ENCODE results near the gene JADE1. TPM values are rescaled to one million over a fixed set of nuclear protein-coding genes. Genes with fewer than 3 reads are reported as not detected.

The JADE1 gene
- total and polyA plus RNA-seq, 12 donors, result 18.4 to 66.7 (median 37.7) TPM

DNA sequence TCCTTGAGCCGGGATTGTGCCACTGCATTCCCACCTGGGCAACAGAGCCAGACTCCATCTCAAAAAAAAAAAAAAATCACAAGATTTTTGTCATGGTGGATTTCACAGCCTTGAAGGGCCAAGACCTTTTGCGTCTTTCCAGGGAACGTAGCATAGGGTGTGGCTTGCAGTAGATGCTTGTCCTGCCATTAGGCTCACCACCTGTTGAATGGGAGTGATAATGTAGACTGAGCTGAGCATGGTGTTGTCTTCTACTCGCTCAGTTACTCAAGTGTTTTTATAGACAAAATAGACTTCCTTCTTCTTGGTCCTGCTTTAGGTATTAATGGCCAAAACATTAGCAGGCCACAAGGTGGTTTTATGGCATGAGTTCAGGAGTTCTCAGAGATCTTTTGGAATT, 40.8 kb downstream of the JADE1 start:
- no peaks in the 10 kb centered on the region for H3K9me3 ChIP-seq (replicated peaks in 1 of 3)
- peaks cover 21 to 32% of the 10 kb centered on the region in 2 donors for H3K4me1 ChIP-seq (replicated peaks in 1 of 2)
- no peak for TF ChIP-seq POLR2A (IDR thresholded peaks at IDR 0.05)
- TF ChIP-seq, protein P1, sequence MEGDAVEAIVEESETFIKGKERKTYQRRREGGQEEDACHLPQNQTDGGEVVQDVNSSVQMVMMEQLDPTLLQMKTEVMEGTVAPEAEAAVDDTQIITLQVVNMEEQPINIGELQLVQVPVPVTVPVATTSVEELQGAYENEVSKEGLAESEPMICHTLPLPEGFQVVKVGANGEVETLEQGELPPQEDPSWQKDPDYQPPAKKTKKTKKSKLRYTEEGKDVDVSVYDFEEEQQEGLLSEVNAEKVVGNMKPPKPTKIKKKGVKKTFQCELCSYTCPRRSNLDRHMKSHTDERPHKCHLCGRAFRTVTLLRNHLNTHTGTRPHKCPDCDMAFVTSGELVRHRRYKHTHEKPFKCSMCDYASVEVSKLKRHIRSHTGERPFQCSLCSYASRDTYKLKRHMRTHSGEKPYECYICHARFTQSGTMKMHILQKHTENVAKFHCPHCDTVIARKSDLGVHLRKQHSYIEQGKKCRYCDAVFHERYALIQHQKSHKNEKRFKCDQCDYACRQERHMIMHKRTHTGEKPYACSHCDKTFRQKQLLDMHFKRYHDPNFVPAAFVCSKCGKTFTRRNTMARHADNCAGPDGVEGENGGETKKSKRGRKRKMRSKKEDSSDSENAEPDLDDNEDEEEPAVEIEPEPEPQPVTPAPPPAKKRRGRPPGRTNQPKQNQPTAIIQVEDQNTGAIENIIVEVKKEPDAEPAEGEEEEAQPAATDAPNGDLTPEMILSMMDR (IDR thresholded peaks at IDR 0.05), result no peak
- WGBS, 4 donors, result 91 to 99% (median 95%) methylated on average over 4 of the region's 4 CpGs
- DNase-seq, result no peak
- no peaks in the 10 kb centered on the region for H3K27me3 ChIP-seq
- intact Hi-C loops (cut with DNase I), result no loop called here
- H3K4me3 ChIP-seq, result no peak overlapping the region
- peaks cover 0 to 78% of the 10 kb centered on the region in 2 donors for H3K36me3 ChIP-seq (replicated peaks in 1 of 2)
- H3K27ac ChIP-seq, result no peak overlapping the region

DNA sequence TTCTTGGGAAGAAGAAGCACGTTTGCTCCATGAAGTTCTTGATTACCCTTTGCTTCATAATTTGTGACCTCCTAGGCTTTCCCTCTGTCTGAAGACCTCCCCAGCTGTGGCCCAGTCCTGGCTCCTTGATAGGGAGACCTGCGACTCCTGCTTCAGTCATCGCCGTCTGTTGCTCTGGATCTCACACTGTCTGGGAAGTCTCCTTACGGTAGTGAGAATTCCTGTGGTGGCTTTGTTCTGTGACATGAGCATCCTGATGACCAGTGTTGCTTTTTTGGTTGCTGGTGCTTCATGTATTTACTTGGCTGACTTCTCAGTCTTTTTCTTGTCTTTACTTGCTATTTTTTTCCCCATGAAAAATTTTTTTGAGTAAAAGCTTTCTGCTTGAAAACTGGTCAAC, 44.2 kb downstream of the JADE1 start:
- intact Hi-C loops (cut with DNase I), result no loop called here
- TF ChIP-seq POLR2A (IDR thresholded peaks at IDR 0.05), result no peak
- TF ChIP-seq, protein P1 (IDR thresholded peaks at IDR 0.05), result no peak
- Histone ChIP-seq H3K27me3 (no peaks in the 10 kb centered on the region), H3K27ac (peak overlapping the region in 1 of 5 donors; percentile 40), H3K4me1 (replicated peaks in 1 of 2) (peaks cover 0 to 1% of the 10 kb centered on the region in 2 donors), H3K36me3 (replicated peaks in 1 of 2) (peaks cover 0 to 91% of the 10 kb centered on the region in 2 donors), H3K9me3 (replicated peaks in 1 of 3) (no peaks in the 10 kb centered on the region), H3K4me3 (no peak overlapping the region)
- WGBS, 4 donors, result 85 to 89% (median 87%) methylated on average over 5 of the region's 5 CpGs
- no peak for DNase-seq

DNA sequence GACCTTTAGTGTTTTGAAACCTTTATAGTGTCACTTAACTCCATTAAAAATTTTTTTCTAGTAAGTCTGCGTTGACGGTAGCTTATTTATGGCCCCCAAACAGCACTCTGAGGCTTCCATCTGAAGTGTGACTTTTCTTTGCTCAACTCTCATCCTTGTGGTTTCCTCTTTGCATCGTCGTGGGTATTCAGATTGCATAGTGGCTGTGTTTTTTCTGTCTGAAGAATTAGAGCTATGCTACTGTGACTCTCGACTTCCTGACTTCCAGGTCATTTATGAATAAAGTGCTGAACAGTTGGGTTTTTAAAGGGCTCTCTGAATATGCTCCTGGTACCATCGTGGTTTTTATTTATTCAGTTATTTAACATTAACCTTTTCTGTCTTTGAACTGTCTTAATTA, 44.9 kb downstream of the JADE1 start:
- 42 to 52% (median 46%) methylated on average over 6 of the region's 6 CpGs for WGBS, 4 donors
- Histone ChIP-seq H3K36me3 (replicated peaks in 1 of 2) (peaks cover 0 to 84% of the 10 kb centered on the region in 2 donors), H3K9me3 (replicated peaks in 1 of 3) (no peaks in the 10 kb centered on the region), H3K27me3 (no peaks in the 10 kb centered on the region), H3K4me3 (no peak overlapping the region), H3K27ac (peak overlapping the region in 1 of 5 donors; percentile 15), H3K4me1 (replicated peaks in 1 of 2) (peaks cover 5 to 7% of the 10 kb centered on the region in 2 donors)
- no peak for DNase-seq
- TF ChIP-seq POLR2A (IDR thresholded peaks at IDR 0.05), result no peak
- TF ChIP-seq, protein P1 (IDR thresholded peaks at IDR 0.05), result no peak
- intact Hi-C loops (cut with DNase I), result no loop called here

DNA sequence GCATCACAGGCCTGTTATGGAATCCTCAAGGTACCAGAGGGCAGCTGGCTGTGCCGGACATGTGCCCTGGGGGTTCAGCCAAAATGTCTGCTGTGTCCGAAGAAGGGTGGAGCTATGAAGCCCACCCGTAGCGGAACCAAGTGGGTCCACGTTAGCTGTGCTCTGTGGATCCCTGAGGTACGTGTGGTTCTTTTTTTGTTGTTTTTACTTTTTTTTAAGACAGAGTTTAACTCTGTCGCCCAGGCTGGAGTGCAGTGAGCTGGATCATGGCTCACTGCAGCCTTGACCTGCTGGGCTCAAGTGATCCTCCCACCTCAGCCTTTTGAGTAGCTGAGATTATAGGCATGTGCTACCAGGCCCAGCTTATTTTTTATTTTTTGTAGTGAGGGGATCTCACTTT, 46.1 kb downstream of the JADE1 start:
- Histone ChIP-seq H3K4me1 (replicated peaks in 1 of 2) (peaks cover 10 to 15% of the 10 kb centered on the region in 2 donors), H3K27me3 (no peaks in the 10 kb centered on the region), H3K36me3 (replicated peaks in 1 of 2) (peaks cover 0 to 76% of the 10 kb centered on the region in 2 donors), H3K4me3 (no peak overlapping the region), H3K9me3 (replicated peaks in 1 of 3) (no peaks in the 10 kb centered on the region), H3K27ac (peak overlapping the region in 2 of 5 donors; percentile 31 to 52)
- TF ChIP-seq, protein P1 (IDR thresholded peaks at IDR 0.05), result no peak
- no peak for TF ChIP-seq POLR2A (IDR thresholded peaks at IDR 0.05)
- DNase-seq, result peak in 1 of 7 donors; percentile 44
- WGBS, 4 donors, result 62 to 75% (median 65%) methylated on average over 7 of the region's 7 CpGs
- intact Hi-C loops (cut with DNase I), result loop anchor here in 1 of 2 donors (5.0 kb wide), 1 partner anchor 43 kb away; no protein-coding TSS in a partner anchor
